Activated naive CD4-positive, alpha-beta T cell treated with anti-CD3 and anti-CD28 coated beads, Interleukin-2, amount 10 ng/mL, durations not matched to agents 7 days and 5 days (primary cell): ENCODE data around the gene FAM227B.
"Not testable (repeated sequence)": the region's sequence is repeated elsewhere in the genome, so short reads cannot be mapped to it uniquely, and the experiment has no call there.

Source experiments
- CTCF ChIA-PET: fragments of 350-600 bp; sonication (Branson Sonifier 250); formaldehyde crosslinking; loops from one replicate; lab custom pipeline; 2021; ENCODE audit warnings: antibody characterized with exemption; lab: Charles Lee
- DNase-seq: peaks from one replicate; pipeline ENCODE4 v3.0.0-alpha.2; 2020
- H3K27ac Mint-ChIP-seq: one replicate; pipeline ENCODE4 v1.8.0; 2021; ENCODE audit warnings: mild to moderate bottlenecking, moderate library complexity, mixed read lengths
- H3K27me3 Mint-ChIP-seq: one replicate; pipeline ENCODE4 v1.8.0; 2021; ENCODE audit warnings: mild to moderate bottlenecking, mixed read lengths
- H3K36me3 Mint-ChIP-seq: one replicate; pipeline ENCODE4 v1.8.0; 2021; ENCODE audit warnings: mixed read lengths
- H3K4me1 Mint-ChIP-seq: one replicate; pipeline ENCODE4 v1.8.0; 2021; ENCODE audit warnings: mixed read lengths
- H3K4me3 Mint-ChIP-seq: one replicate; pipeline ENCODE4 v1.8.0; 2021; ENCODE audit warnings: mild to moderate bottlenecking, moderate library complexity, mixed read lengths
- H3K9me3 Mint-ChIP-seq: one replicate; pipeline ENCODE4 v1.8.0; 2021; ENCODE audit warnings: mixed read lengths

Gene FAM227B

DNA sequence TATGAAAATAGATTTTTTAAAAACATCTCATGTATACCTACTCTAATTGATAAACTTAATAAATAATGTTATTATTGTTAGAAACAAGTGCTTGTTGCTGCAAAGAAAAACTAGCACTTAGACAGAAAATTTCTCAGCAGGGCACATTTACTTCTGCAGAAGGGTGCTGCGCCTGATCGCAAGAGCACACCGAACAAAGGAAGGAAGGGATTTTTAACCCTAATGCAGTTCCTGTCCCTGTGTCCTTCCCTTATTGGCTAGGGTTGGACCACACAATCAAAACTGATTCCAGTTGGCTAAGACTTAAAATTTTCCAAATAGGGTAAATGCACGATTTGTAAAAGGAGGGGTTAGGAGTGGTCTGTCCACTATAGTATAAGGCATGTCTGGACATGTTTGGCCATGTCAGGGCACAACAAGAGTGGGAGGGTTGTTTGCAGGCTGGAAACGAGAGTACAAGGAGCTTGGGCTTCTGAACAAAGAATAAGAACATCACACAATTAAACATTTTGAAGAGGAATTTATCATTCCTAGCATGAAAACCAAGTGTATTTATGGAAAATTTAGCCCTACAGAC, 4.9 kb upstream of the FAM227B start:
- CTCF ChIA-PET, result no interaction called here
- H3K36me3 Mint-ChIP-seq, result peaks cover 25% of the 10 kb centered on the region
- no peak overlapping the region for H3K4me3 Mint-ChIP-seq
- H3K27me3 Mint-ChIP-seq, result no peaks in the 10 kb centered on the region
- H3K9me3 Mint-ChIP-seq, result peaks cover 7% of the 10 kb centered on the region
- DNase-seq, result no peak
- H3K27ac Mint-ChIP-seq, result no peak overlapping the region
- H3K4me1 Mint-ChIP-seq, result peaks cover 32% of the 10 kb centered on the region

DNA sequence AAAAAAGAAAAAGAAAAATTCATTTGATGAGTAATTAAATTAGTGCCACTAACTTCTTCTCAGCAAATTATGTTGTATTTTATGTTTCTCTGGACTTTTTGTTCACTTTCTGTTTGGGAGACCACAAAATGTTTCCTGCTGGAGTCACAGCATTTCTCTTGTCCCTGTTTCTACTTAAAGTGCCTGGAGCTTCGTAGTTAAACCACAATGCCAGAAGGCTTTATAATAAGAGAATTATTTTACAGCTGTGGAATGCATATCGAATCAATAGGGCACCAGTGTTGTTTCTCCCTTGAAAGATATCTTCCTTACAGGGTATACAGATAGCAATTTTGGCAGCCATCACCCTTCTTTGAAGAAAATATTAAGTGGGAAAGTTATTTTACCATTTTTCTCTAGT, 3.4 kb upstream of the FAM227B start:
- Mint-ChIP-seq H3K4me1 (peaks cover 43% of the 10 kb centered on the region), H3K27ac (peak overlapping the region; percentile 49), H3K9me3 (peaks cover 7% of the 10 kb centered on the region), H3K4me3 (no peak overlapping the region), H3K27me3 (no peaks in the 10 kb centered on the region), H3K36me3 (peaks cover 24% of the 10 kb centered on the region)
- DNase-seq, result no peak
- CTCF ChIA-PET, result no interaction called here

DNA sequence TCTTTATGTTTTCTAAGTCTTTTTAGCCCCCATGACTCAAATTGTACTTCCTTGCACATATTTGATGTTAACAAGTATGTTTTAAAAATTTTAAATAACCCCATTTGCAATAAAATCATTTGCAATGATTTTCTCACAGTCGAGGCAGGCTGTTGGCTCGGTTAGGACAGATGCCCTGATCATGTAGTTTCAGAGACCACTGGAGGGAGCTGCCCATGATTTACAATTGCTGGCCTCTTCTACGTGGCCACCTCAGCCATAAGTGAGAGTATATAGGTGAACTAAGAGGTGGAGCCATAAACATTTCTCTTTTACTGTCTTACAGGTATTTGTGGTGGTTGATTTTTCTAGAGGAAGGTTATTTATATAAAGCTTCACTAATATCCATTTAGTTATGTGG, 1.9 kb upstream of the FAM227B start:
- Mint-ChIP-seq H3K4me3 (no peak overlapping the region), H3K9me3 (peaks cover 7% of the 10 kb centered on the region), H3K27ac (no peak overlapping the region), H3K4me1 (peaks cover 45% of the 10 kb centered on the region), H3K27me3 (no peaks in the 10 kb centered on the region), H3K36me3 (peaks cover 21% of the 10 kb centered on the region)
- DNase-seq, result no peak
- CTCF ChIA-PET, result interaction anchor here (0.9 kb wide), 1 partner anchor 17 kb away, joined by 4 read pairs; no protein-coding TSS in a partner anchor

- Mint-ChIP-seq H3K36me3 (peaks cover 21% of the 10 kb centered on the region), H3K4me3 (peak overlapping the region; percentile 97), H3K4me1 (peaks cover 45% of the 10 kb centered on the region), H3K27me3 (no peaks in the 10 kb centered on the region), H3K9me3 (peaks cover 7% of the 10 kb centered on the region), H3K27ac (peak overlapping the region; percentile 63)
- CTCF ChIA-PET, result no interaction called here
- no peak for DNase-seq
Measured at GRCh38 chr15:49621887-49622286, 1.3 kb upstream of the FAM227B start.

- Mint-ChIP-seq H3K27ac (peak overlapping the region; percentile 93), H3K9me3 (peaks cover 7% of the 10 kb centered on the region)
- CTCF ChIA-PET, result no interaction called here
Measured at GRCh38 chr15:49621401-49621811, 788 bp upstream of the FAM227B start.

GRCh38 chr15:49620199-49620598, 419 bp downstream of the FAM227B start:
- Mint-ChIP-seq H3K4me1 (peaks cover 45% of the 10 kb centered on the region), H3K27ac (peak overlapping the region; percentile 93), H3K27me3 (no peaks in the 10 kb centered on the region), H3K9me3 (peaks cover 6% of the 10 kb centered on the region), H3K4me3 (peak overlapping the region; percentile 97), H3K36me3 (peaks cover 18% of the 10 kb centered on the region)
- DNase-seq, result no peak
- CTCF ChIA-PET, result no interaction called here

More at GRCh38 chr15:49621401-49621811, 788 bp upstream of the FAM227B start:
- peaks cover 45% of the 10 kb centered on the region for H3K4me1 Mint-ChIP-seq
- H3K27me3 Mint-ChIP-seq, result no peaks in the 10 kb centered on the region
- H3K36me3 Mint-ChIP-seq, result peaks cover 21% of the 10 kb centered on the region
- H3K4me3 Mint-ChIP-seq, result peak overlapping the region; percentile 97
- no peak for DNase-seq

- Mint-ChIP-seq H3K36me3 (peaks cover 18% of the 10 kb centered on the region), H3K27ac (no peak overlapping the region), H3K27me3 (no peaks in the 10 kb centered on the region), H3K9me3 (peaks cover 12% of the 10 kb centered on the region), H3K4me1 (peaks cover 43% of the 10 kb centered on the region), H3K4me3 (no peak overlapping the region)
- CTCF ChIA-PET, result no interaction called here
- DNase-seq, result no peak
Measured at GRCh38 chr15:49619226-49619625, 1.4 kb downstream of the FAM227B start.

DNA sequence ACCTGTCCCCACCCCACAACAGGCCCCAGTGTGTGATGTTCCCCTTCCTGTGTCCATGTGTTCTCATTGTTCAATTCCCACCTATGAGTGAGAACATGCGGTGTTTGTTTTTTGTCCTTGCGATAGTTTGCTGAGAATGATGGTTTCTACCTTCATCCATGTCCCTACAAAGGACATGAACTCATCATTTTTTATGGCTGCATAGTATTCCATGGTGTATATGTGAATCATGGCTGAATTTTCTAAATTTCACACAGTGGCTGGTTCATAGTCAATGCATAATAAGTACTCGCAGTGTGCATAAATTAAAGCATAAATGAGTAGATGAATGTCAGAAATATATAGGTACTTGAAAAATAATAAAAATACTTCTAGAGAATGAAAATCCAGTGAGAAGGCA, 8.4 kb downstream of the FAM227B start:
- H3K27me3 Mint-ChIP-seq, H3K27ac Mint-ChIP-seq, H3K4me1 Mint-ChIP-seq, H3K4me3 Mint-ChIP-seq, CTCF ChIA-PET, DNase-seq: not testable (repeated sequence)
- Mint-ChIP-seq H3K9me3 (peaks cover 16% of the 10 kb centered on the region), H3K36me3 (peaks cover 14% of the 10 kb centered on the region)

- DNase-seq, result no peak
- Mint-ChIP-seq H3K27me3 (no peaks in the 10 kb centered on the region), H3K27ac (no peak overlapping the region), H3K9me3 (peaks cover 13% of the 10 kb centered on the region), H3K36me3 (peaks cover 11% of the 10 kb centered on the region), H3K4me3 (no peak overlapping the region), H3K4me1 (no peaks in the 10 kb centered on the region)
- CTCF ChIA-PET, result no interaction called here
Measured at GRCh38 chr15:49610157-49610918, 10.3 kb downstream of the FAM227B start.

DNA sequence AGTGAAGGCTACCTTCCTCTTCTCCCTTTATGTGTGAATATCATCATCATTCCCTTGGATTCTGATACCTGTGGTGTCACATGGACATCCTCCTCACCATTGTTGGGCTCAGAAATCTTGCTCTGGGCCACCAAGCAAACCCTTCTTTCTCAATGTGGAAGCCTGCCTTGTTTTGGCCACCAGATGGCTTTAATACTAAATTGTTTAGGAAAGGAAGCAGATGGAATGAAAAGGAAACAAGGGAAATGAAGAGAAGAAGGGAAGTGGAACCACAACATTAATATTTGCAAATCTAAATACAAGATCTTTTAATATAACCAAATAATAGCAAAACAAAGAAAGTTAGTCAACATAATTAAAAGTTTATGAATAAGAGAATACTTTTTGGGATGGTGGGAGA, 14.0 kb downstream of the FAM227B start:
- no peak overlapping the region for H3K4me3 Mint-ChIP-seq
- CTCF ChIA-PET, result no interaction called here
- H3K27me3 Mint-ChIP-seq, result no peaks in the 10 kb centered on the region
- no peak for DNase-seq
- H3K36me3 Mint-ChIP-seq, result no peaks in the 10 kb centered on the region
- no peak overlapping the region for H3K27ac Mint-ChIP-seq
- no peaks in the 10 kb centered on the region for H3K4me1 Mint-ChIP-seq
- peaks cover 6% of the 10 kb centered on the region for H3K9me3 Mint-ChIP-seq

DNA sequence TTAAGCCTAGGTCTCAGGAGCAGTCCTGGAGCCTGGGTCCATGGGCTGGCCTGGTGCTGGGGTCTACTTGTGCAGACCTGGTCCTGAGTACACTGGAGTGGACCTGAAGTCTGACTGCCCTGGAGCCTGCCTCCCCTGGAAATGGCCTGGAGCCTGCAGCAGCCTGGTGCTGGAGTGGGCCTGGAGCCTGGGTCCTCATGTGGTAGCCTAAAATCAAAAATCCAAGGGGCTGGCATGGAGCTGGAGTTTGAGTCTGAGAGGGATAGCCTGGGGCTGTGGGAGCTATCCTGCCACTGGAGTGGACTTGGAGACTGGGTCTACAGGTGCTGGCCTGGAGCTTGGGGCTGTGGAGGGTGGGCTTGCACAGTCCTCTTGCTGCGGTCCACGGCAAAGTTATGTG, 15.0 kb downstream of the FAM227B start:
- Mint-ChIP-seq H3K9me3 (peaks cover 8% of the 10 kb centered on the region), H3K27ac (no peak overlapping the region), H3K4me3 (no peak overlapping the region), H3K4me1 (no peaks in the 10 kb centered on the region), H3K27me3 (no peaks in the 10 kb centered on the region), H3K36me3 (peaks cover 1% of the 10 kb centered on the region)
- CTCF ChIA-PET, result no interaction called here
- no peak for DNase-seq

DNA sequence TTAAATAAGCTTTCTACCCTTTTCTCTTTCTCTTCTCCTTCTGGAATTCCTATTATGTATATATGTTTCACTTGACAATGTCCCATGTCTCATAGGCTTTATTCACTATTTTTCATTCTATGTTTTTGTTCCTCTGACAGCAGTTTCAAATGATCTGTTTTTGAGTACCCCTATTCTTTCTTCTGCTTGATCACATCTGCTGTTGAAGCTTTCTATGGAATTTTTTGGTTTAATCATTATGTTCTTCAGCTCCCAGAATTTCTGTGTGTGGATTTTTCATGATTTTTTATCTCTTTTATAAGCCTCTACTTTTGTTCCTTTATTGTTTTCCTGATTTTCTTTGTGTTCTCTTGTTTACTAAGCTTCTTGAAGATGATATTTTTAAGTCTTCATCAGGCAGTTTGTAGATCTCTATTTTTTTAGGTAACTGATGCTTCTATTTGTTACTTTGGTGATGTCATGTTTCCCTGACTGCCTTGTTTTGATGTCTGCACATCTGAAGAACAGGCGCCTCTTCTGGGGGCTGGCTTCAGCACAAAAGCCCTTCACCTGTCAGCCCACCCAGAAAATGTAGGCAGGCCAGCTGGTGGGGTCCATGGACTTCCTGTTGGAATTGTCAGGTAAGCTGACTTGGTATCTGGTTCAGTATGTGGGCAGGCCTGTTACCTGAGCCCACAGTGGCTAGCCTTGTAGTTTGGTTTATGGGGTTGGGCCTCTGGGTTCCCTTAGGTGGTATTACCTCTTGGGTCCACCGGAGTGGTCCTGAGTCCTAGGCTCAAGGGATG, 15.8 kb downstream of the FAM227B start:
- Mint-ChIP-seq H3K27me3 (no peaks in the 10 kb centered on the region), H3K4me1 (no peaks in the 10 kb centered on the region), H3K4me3 (no peak overlapping the region), H3K9me3 (peaks cover 8% of the 10 kb centered on the region), H3K27ac (no peak overlapping the region), H3K36me3 (peaks cover 1% of the 10 kb centered on the region)
- no peak for DNase-seq
- CTCF ChIA-PET, result no interaction called here

- H3K4me1 Mint-ChIP-seq, H3K27ac Mint-ChIP-seq, H3K4me3 Mint-ChIP-seq, DNase-seq, H3K36me3 Mint-ChIP-seq, H3K27me3 Mint-ChIP-seq, CTCF ChIA-PET, H3K9me3 Mint-ChIP-seq: not testable (repeated sequence)
Measured at GRCh38 chr15:49592829-49593316, 27.7 kb downstream of the FAM227B start.

DNA sequence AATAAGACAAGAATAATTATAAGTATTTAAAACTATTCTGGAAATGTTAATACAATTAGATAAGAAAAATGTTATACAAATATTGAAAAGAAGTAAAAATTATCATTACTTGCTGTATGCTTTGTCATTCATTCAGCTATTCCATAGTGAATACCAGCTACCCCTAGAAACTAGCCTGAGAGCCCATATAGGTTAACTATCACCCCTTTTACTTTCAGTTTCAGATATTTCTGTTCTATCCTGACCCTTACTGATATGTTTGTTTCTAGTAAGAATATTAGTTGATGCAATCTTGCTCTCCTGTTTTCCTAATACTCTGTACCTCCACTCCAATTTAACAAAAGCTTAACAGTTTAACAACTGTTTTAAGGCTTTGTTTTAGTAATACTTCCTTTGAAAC, 31.6 kb downstream of the FAM227B start:
- DNase-seq, result no peak
- no peaks in the 10 kb centered on the region for H3K36me3 Mint-ChIP-seq
- CTCF ChIA-PET, result no interaction called here
- H3K9me3 Mint-ChIP-seq, result peaks cover 6% of the 10 kb centered on the region
- no peak overlapping the region for H3K4me3 Mint-ChIP-seq
- peaks cover 2% of the 10 kb centered on the region for H3K4me1 Mint-ChIP-seq
- H3K27ac Mint-ChIP-seq, result no peak overlapping the region
- no peaks in the 10 kb centered on the region for H3K27me3 Mint-ChIP-seq
